Measurements from ENCODE around the gene COL28A1.

The COL28A1 gene

DNA sequence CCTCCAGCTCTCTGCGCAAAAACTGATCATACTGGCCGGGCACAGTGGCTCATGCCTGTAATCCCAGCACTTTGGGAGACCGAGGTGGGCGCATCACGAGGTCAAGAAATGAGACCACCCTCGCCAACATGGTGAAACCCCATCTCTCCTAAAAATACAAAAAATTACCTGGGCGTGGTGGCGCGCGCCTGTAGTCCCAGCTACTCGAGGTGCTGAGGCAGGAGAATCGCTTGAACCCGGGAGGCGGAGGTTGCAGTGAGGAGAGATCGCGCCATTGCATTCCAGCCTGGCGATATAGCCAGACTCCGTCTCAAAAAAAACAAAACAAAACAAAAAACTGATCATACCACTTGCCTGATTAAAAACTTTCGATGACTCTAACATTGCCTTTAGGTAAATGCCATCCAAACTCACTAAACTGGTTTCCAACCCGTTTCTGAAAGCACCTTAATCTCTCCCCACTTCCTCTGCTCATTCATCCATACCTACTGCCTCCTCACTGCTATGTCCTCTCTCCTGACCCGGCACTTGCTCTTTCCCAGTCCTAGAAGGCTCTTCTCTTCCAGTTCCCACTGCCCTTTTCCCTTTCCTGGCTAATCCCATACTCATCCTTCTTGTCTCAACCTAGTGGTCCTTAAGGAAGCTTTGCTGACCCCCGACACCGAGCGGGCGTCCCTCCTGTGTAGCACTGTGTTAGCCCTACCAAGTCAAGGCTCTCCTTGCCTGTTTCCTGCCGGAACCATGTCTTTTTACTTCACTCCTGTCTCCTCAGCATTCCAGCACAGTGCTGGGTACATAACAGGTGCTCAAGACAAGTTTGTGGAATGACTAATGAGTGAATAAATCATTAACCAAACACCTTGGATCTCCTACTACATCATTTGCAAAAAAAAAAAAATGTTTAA is 30.3 kb upstream of the COL28A1 start:
- CTCF ChIA-PET: no interaction called here

More for the DNA sequence above, 30.3 kb upstream of the COL28A1 start:
- Histone ChIP-seq H3K36me3 (ENCODE audit: control insufficient read depth in 2 of 2, insufficient read depth in 1 of 2, low read length in 2 of 2) (peaks cover 0 to 15% of the 10 kb centered on the region in 2 experiments; a peak in 1 of 3 replicates), H3K27ac (ENCODE audit: extremely low read depth, low read depth, low read length) (no peak overlapping the region), H3K4me1 (ENCODE audit: control insufficient read depth, insufficient read depth, low read length) (peaks cover 5% of the 10 kb centered on the region; the same call in 1 of the 2 replicates), H3K4me3 (ENCODE audit: low read depth, low read length) (peak overlapping the region; percentile 58), H3K9me3 (ENCODE audit: control insufficient read depth, insufficient read depth, low read depth, low read length) (no peaks in the 10 kb centered on the region)
- TF ChIP-seq ZNF600 (tag by site-specific recombination; IDR thresholded peaks at IDR 0.05) (peak; percentile 77), ZFP3 (tag by site-specific recombination; IDR thresholded peaks at IDR 0.05; ENCODE audit: low read depth) (no peak), ZNF398 (tag by site-specific recombination; IDR thresholded peaks at IDR 0.05) (no peak), SALL2 (tag by site-specific recombination; IDR thresholded peaks at IDR 0.05; ENCODE audit: borderline replicate concordance) (no peak), ZNF138 (tag by site-specific recombination; IDR thresholded peaks at IDR 0.05; ENCODE audit: borderline replicate concordance) (no peak), ZNF148 (tag by site-specific recombination; IDR thresholded peaks at IDR 0.05; ENCODE audit: borderline replicate concordance) (no peak), ZBTB49 (tag by site-specific recombination; IDR thresholded peaks at IDR 0.05; ENCODE audit: low read depth) (no peak), ZNF777 (tag by site-specific recombination; IDR thresholded peaks at IDR 0.05; ENCODE audit: borderline replicate concordance) (no peak), ZNF391 (tag by site-specific recombination; IDR thresholded peaks at IDR 0.05; ENCODE audit: borderline replicate concordance, low read depth) (no peak), ZNF335 (tag by site-specific recombination; conservative IDR thresholded peaks at IDR 0.05) (peak; percentile 50), ZNF157 (tag by site-specific recombination; IDR thresholded peaks at IDR 0.05) (peak; percentile 95), ZNF701 (tag by site-specific recombination; IDR thresholded peaks at IDR 0.05) (no peak), ZNF112 (tag by site-specific recombination; IDR thresholded peaks at IDR 0.05) (no peak), GLI4 (tag by site-specific recombination; IDR thresholded peaks at IDR 0.05) (no peak), ZSCAN30 (tag by site-specific recombination; IDR thresholded peaks at IDR 0.05) (no peak), ZNF19 (tag by site-specific recombination; IDR thresholded peaks at IDR 0.05; ENCODE audit: low read depth) (no peak), ZNF133 (tag by site-specific recombination; IDR thresholded peaks at IDR 0.05) (no peak), TCF7L2 (IDR thresholded peaks at IDR 0.05; ENCODE audit: borderline replicate concordance, low read depth, low read length) (no peak), ZNF239 (tag by site-specific recombination; IDR thresholded peaks at IDR 0.05) (no peak), ZNF473 (tag by site-specific recombination; IDR thresholded peaks at IDR 0.05) (no peak), SCRT2 (tag by site-specific recombination; IDR thresholded peaks at IDR 0.05) (peak; percentile 52; the same call in 1 of the 2 replicates)
- TF ChIP-seq, protein P1, sequence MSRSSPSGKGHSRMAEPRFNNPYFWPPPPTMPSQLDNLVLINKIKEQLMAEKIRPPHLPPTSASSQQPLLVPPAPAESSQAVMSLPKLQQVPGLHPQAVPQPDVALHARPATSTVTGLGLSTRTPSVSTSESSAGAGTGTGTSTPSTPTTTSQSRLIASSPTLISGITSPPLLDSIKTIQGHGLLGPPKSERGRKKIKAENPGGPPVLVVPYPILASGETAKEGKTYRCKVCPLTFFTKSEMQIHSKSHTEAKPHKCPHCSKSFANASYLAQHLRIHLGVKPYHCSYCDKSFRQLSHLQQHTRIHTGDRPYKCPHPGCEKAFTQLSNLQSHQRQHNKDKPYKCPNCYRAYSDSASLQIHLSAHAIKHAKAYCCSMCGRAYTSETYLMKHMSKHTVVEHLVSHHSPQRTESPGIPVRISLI (tag by site-specific recombination; IDR thresholded peaks at IDR 0.05): no peak
- TF ChIP-seq, protein P2, sequence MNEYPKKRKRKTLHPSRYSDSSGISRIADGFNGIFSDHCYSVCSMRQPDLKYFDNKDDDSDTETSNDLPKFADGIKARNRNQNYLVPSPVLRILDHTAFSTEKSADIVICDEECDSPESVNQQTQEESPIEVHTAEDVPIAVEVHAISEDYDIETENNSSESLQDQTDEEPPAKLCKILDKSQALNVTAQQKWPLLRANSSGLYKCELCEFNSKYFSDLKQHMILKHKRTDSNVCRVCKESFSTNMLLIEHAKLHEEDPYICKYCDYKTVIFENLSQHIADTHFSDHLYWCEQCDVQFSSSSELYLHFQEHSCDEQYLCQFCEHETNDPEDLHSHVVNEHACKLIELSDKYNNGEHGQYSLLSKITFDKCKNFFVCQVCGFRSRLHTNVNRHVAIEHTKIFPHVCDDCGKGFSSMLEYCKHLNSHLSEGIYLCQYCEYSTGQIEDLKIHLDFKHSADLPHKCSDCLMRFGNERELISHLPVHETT (tag by site-specific recombination; IDR thresholded peaks at IDR 0.05): no peak
- POLR2A ChIA-PET: no interaction called here
